ENCODE measurements around the gene ARHGAP4.

- TF ChIP-seq JUN (IDR thresholded peaks at IDR 0.05; ENCODE audit: borderline replicate concordance, insufficient read depth, insufficient read length, low read depth) (no peak), CTCF (IDR thresholded peaks at IDR 0.05; ENCODE audit: extremely low read depth in 1 of 2, insufficient read depth in 1 of 2, low read depth in 1 of 2, low read length in 2 of 2) (no peak), POLR2AphosphoS5 (IDR thresholded peaks at IDR 0.05; ENCODE audit: insufficient read depth, low read depth, low read length) (no peak), POLR2A (IDR thresholded peaks at IDR 0.05; ENCODE audit: low read depth, low read length) (no peak)
These were observed 22.7 kb downstream of the ARHGAP4 start for GRCh38 chrX:153903238-153903980.

Measured in endothelial cell of umbilical vein (primary cell).